GM19455 (cell line): ENCODE data around the gene URI1.

Source experiments
- ATAC-seq: cut with Tn5 transposase; IDR thresholded peaks from one replicate; pipeline ENCODE4 v1.9.1; 2021; ENCODE audit not compliant: unreplicated experiment

Gene URI1

DNA sequence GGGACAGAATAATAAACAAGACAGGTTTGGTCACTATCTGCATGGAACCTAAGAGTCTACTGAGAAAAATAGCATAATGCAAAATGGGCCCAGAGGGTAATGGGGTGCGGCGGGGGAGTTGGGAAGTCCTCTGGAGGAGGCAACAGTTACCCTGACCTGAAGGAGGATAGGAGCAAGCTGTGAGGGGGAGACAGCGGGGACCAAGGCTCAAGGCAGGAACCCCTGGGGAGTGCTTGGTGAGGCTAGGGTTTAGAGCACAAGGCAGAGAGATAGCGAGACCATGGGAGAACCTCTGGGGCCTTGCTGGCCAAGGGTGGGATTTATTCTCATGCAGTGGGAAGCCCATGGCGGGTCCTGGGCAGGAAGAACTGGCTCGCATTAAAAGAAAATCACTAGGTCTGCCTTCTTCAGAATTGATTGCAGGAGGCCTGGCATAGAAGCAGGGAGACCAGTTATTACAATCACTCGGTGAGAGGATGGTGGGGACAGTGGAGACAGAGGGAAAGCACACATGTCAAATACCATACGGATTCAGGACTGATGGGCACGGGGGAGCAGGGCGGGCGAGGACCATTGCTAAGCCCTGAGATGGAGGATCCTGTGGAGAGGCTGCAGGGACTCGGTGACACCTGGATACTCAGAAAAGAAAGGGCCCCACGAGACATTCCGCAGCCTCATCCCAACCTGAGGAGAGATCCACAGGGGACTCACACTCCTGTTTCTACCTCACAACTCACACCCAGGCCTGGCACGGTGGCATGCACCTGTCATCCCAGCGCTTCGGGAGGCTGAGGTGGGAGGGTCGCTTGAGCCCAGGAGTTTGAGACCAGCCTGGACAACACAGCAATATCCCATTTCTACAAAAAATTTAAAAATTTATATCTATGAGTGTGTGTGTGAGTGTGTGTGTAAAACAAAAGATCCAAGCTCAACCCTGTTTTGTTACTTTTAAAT, 110.4 kb downstream of the URI1 start:
- no peak for ATAC-seq

DNA sequence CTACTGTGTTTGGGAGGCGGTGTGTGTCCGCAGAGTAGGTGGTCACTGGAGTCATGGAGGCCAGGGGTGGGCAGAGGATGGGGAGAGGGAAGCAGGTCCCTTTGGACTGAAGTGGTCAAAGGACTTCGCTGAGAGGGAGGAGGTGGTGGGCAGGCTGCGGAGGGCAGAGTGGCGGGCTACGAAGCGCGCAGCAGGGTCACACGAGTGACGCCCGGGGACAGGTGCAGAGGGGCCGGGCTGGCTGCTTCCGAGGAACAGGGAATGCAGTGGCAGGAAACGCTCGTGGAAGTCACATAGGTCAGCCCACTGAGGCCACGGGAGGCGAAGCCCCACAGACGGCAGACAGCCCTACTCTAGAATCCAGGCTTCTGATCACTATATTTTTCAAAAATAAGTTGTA, 111.5 kb downstream of the URI1 start:
- no peak for ATAC-seq

- no peak for ATAC-seq
These were observed 112.2 kb downstream of the URI1 start for GRCh38 chr19:30054210-30054609.

GRCh38 chr19:30056580-30056979, 114.5 kb downstream of the URI1 start:
- ATAC-seq, result no peak

- ATAC-seq, result no peak
These were observed 117.9 kb downstream of the URI1 start for GRCh38 chr19:30059741-30060457.

DNA sequence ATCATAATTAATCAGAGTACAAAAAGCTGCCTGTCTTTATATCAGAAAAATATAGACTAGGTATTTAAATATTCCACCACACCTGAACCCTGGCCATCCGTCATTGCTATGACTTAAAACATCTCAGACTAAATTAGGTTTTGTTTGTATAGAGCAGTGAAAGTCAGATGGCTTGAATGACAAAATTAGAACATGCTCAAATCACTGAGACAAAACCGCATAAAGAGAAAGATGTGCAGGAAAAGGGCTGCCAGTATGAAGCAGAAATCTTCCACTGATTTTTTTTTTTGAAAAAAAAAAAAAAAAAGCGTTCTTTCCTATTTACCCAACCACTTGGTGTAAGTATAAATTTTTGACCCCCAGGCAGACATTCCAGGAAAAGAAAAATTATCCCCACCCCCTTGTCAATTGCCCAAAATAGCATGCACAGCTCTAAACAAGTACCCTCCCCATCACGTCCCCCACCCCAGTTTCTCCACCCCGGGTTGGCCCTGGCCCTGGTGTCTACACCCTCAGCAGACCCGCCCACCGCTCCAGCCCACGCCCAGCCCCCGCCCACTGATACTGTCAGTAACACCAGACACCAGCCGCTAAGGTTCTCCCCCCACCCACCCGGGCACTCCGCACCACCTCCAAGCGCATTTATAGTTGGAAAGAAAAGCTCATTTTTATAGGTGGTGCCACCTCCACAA, 118.6 kb downstream of the URI1 start:
- ATAC-seq, result no peak

DNA sequence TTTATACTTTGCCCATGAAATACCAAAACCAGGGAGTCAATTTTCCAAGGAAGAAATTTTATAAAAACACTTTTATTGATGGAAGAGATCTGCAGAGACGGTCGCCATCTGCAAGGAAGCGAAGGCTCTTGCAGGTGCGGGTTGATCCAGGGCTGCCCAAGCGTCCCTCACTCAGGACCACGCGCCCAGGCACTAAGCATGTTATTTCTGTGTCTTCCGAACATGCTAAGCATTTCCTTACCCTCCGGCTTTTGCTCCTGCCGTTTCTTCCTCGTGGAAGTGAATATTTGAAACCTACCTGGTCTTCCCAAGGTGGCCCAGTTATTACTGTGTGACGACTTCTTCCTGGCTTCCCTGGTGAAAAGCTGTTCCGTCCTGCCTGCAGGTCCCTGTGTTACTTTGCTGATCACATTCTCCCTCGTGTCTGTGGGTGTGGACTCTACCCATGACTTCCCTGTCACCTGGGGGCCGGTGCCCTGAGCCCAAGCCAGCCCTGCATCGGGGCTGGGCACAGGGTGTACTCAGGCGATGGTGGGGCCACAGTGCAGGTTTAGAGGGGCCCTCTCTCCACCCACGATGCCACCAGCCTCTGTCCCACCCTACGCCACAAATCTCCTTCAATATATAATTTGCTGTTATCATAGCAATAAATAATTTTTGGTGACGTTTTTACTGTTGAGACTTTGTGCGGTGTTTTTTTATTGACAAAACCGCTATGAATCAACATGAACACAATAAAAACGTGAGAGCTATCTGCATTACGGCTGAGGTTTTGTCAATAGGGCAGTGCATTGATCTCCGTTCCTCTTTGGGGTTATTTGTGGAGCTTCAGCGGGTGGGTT, 119.4 kb downstream of the URI1 start:
- ATAC-seq, result no peak

GRCh38 chr19:30062065-30062906, 120.2 kb downstream of the URI1 start:
- no peak for ATAC-seq

- no peak for ATAC-seq
These were observed 121.0 kb downstream of the URI1 start for GRCh38 chr19:30062907-30063649.

GRCh38 chr19:30063650-30064347, 121.8 kb downstream of the URI1 start:
- ATAC-seq, result no peak

DNA sequence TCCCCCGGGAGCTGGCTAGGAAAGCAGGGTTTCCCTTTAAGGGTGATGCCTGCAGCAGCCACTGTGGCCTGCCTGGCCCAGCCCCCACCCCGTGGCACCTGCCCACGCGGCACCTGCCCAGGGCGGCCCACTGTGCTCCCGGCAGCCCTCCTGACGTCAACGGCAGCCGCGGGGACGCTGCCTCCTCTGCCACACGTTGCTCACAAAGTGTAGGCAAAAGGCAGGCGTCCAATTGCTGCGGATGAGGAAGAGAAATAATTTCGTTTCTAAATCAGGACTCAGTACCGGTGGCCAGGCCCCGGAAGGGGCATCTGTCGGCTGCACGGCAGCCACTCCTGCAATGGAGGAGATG, 122.3 kb downstream of the URI1 start:
- ATAC-seq, result no peak

- no peak for ATAC-seq
These were observed 122.9 kb downstream of the URI1 start for GRCh38 chr19:30064771-30065494.

- no peak for ATAC-seq
These were observed 123.9 kb downstream of the URI1 start for GRCh38 chr19:30065680-30066606.
